Right renal cortex interstitium (tissue), 3 donors: Measurements from ENCODE around the gene ARMH4. TPM values are rescaled to one million over a fixed set of nuclear protein-coding genes. Genes with fewer than 3 reads are reported as not detected.

Experiments used
- DNase-seq, 3 donors: peaks; one replicate each; pipeline ENCODE4 v3.0.0-alpha.2; 2013; ENCODE audit warnings: low read depth in 3 of 3, low spot score in 2 of 3
- polyA plus RNA-seq, 3 donors: library from polyadenylated mRNA; unstranded; fragments of 120-200 nt; gene quantifications; one replicate each; pipeline ENCODE4 v1.2.1, GENCODE V29; 2013; ENCODE audit not compliant: insufficient read length in 3 of 3

The ARMH4 gene
- polyA plus RNA-seq, 3 donors: 80.2 to 92.1 (median 81.3) TPM

DNA sequence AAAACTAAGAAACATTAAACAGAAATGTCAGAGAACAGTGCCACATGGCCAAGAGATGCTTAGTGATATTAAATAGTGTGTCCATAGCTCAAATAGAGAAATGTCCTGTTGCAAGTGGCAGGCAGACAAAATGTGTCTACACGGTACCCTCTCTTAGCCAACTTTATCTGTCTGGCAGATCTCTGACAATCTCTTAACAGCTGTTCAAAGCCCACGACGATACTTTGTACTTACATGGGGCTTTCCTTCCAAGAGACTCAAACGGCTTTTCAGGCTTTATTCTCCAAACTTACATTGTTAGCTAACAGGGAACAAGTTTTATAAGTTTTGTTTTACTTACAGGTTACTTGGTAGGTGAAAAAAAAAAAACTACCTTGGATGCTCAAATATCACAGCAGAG lies 45.6 kb downstream of the ARMH4 start:
- no peak for DNase-seq

DNA sequence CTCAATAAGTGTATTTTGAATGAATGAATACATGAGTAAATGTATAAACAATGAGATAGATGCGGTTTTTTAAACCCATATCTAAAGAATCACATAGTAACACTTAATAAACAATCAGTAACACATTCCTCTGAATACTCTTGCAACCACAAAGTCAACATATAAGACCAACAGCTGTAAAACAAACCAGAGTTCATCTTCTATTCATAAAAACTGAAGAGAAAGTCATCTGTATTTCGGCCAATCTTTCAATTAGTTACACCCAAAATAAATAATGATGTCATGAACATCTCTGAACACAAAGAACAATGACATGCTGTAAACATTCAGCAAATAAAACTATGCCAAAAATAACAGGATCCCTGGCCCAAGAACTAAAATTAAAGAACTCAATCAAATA lies 47.2 kb downstream of the ARMH4 start:
- DNase-seq: no peak

GRCh38 chr14:58100735-58101368 lies 51.2 kb downstream of the ARMH4 start:
- no peak for DNase-seq

GRCh38 chr14:58099682-58100081 lies 52.3 kb downstream of the ARMH4 start:
- DNase-seq: no peak

DNA sequence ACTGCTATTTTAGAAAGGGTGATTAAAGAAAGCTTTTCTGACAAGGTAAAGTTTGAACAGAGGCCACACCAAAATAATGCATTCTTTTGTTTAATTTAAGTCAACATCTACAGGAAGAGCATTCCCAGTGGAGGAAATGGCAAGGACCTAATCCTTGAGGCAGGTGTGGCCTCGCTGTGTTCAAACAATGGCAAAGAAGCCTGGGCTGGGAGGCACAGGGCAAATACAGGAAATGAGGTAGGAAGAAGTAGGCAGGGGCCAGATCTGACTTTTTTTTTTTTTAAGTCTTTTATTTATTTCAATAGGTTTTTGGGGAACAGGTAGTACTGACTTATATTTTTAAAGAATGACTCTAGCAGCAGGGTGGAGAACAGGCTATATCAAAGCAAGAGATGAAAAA lies 53.5 kb downstream of the ARMH4 start:
- no peak for DNase-seq

- no peak for DNase-seq
Measured at GRCh38 chr14:58096731-58097130, 55.3 kb downstream of the ARMH4 start.

DNA sequence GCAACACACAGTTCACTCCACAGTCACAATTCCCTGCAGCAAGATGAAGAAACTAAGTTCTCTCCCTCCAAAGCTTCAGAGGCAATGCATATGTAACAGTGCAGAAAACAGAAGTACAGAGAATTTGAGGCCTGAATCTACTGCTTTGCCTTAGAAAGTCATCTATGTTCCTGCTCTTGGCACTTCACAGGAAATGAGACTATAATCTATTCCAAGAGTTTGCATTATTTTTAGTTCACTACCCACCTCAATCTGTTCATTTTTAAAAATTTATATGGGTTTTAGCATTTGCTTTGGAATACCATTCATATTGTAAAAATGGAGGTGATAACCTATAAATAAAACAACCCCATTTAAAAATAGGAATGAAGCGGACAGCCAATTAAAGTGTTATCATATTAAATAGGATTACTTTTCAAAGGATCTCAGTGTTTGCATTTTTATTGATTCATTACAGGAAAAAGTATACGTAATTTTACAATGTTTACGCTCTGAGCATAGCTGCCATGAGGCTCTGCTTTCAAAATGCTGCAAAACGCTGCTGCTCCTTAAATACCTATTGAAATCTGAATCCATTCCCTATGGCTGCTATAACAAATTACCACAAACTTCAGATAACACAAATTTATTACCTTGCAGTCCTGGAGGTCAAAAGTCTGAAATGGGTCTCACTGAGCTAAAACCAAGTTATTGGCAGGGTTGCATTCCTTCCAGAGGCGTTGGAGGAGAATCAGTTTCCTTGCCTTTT lies 60.0 kb downstream of the ARMH4 start:
- no peak for DNase-seq

GRCh38 chr14:58089612-58090011 lies 62.4 kb downstream of the ARMH4 start:
- DNase-seq: no peak

DNA sequence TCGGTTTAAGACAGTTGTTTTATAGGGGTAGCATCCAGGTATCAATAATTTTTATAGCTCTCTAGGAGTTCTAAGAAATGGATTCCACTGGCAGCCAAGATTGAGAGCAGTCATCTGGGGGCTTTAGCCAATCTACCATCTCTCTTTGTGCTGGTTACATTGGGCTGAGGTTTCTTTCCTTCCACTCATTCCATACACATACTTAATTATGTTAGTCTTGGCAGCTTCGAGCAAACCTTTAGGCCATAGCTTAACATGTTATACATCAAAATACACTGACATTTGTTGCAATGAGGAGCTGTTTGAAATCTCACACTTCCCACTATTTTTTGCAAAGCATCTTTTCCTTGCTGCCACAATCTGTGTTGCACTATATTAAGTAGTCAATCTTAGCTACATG lies 63.1 kb downstream of the ARMH4 start:
- DNase-seq: no peak

DNA sequence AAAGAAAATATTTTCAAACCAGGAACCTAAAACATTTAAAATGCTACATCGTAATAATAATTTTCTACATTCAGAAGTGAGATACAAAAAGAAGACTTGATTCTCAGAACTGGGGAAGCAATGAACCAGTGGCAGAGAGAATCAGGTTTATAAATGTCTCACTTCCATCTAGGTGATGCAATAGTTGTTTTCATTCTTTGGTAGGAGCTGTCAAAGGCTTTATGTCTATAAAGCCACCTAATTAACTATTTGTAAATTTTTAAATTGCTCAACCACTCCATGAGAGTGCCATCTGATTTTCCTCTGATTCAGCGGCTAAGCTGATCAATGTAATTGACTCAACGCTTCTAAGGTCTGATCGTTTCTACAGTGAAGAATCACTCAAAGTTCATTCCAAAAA lies 66.1 kb downstream of the ARMH4 start:
- DNase-seq: no peak

DNA sequence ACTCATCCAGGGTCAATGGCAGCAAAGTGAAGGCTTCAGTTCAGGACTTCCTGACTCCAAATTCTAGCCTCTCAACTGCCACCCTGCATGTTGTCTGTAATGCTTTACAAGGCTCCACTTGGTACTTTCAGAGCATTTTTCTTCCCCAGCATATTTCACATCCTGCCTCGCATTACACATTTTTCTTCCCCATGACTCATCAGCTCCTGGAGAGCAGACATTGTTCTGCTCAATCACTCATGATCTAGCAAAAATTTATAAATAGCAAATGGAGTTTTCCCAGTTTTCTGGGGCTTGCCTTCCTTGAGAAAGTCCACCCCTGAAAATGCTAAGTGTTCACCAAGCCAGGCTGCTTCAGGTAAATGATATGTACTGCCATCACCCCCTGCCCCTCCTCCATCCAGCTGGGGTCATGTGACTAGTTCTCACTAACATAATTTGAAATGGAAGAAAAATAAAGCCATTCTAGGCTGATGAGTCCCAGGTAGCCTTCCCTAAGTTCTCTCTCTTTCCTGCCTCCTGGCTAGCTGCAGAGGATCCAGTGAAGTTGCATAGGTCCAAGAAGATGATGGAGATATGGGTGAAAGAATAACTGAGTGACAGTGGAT lies 69.4 kb downstream of the ARMH4 start:
- DNase-seq: no peak

DNA sequence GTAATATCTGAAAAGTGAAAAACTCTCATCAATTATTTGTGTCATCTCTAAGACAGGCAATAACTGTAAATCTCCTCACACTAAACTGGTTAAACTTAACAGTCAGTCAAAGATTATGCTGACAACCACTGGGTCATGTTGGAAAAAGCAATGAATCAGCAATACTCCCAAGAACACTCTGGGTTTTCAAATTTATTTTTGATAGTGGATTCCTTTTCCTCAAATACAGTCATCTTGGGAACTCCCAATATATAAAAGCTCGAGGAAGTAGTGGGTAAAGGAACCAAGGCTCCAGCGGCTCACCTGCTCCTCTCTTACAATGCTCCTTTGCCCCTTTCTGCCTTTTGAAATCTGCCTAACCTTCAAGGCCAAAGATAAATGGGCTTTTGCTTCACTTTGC lies 70.0 kb downstream of the ARMH4 start:
- no peak for DNase-seq

DNA sequence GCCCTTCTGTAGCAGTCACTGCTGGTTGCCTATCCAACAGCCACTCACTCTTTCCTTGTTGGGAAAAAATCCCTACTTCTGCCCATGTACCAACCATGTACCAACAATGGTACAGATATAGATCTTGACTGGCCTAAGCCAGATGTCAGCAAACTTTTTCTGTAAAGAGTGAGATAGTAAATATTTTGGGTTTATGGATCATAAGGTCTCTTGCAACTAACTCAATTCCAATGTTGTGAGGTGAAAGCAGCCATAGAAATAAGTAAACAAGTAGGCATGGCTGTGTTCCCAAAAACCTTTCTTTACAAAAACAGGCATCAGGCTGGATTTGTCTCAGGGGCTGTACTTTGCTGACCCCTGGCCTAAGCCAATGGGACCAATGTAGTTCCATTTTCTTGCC lies 73.5 kb downstream of the ARMH4 start:
- no peak for DNase-seq

GRCh38 chr14:58078068-58078467 lies 73.9 kb downstream of the ARMH4 start:
- no peak for DNase-seq

DNA sequence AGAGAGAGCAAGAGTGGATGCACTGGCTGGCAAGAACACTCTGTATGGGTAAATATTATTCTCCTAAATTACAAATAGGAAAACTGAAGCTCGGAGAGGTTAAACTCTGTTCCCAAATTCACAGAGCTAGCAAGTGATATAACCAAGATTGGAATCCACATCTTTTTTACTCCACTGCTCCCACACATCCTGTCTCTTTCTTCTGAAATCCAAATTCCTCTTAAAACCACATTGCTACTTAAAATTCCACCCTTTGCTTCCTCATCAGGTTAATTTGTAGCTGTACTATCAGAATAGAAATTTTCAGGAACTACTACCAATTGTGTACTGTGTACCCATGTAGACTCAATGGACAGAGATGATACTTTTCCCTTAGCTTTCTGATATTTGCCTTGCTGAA lies 74.4 kb downstream of the ARMH4 start:
- no peak for DNase-seq

- no peak for DNase-seq
Measured at GRCh38 chr14:58073516-58073915, 78.5 kb downstream of the ARMH4 start.

- DNase-seq: peak; percentile 38 to 44 (median 44)
Measured at GRCh38 chr14:58072288-58073071, 79.5 kb downstream of the ARMH4 start.

DNA sequence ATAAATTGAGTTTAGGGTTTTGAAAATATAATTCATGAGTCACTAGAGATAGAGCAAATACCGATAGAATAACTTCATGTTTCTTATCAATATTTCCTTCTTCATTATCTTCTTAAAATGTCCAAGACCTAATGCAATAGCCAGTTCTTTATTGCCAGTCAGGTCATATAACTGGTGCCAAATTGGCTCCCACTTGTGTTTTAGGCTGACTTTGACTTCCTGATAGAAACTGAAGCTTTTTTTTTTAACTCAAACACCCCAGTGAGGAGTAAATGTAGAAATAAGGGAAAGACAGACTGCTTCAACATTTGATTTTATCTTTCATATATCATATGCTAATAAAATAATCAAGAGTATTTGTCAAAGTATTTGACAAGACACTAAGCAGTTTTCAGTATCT lies 80.7 kb downstream of the ARMH4 start:
- DNase-seq: no peak

- no peak for DNase-seq
Measured at GRCh38 chr14:58068306-58068705, 83.7 kb downstream of the ARMH4 start.

GRCh38 chr14:58066115-58066514 lies 85.9 kb downstream of the ARMH4 start:
- DNase-seq: no peak

DNA sequence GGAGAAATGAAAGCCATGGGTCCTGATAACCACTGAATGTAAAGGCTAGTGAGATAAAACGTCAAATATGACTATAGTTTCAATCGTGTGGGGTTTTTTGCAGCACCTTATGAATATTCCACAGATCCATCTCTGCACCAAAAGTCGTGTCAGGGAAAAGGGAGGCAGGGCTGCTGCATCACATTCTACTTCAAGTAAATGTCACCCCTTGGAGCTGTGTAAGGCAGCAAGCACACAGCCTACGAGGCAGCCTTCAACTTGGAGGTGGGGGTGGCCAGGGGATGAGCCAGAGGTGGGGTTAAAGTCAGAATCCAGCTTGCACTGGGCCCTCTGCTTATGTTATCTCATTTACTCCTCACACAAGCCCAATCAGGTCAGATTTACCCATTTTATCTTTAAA lies 90.4 kb downstream of the ARMH4 start:
- no peak for DNase-seq
